ENCODE data around the gene SNAPC5.
"Not testable (repeated sequence)": the region's sequence is repeated elsewhere in the genome, so short reads cannot be mapped to it uniquely, and the experiment has no call there.

SNAPC5 gene

GRCh38 chr15:66474135-66474534, 23.4 kb downstream of the SNAPC5 start:
- Histone ChIP-seq H3K9ac (ENCODE audit: low read depth, low read length) (peak overlapping the region; percentile 62), H3K9me3 (ENCODE audit: insufficient read depth, low read depth, low read length) (no peaks in the 10 kb centered on the region), H3K27me3 (ENCODE audit: insufficient read depth, low read length) (no peaks in the 10 kb centered on the region), H3K36me3 (ENCODE audit: insufficient read depth, low read length) (no peaks in the 10 kb centered on the region), H3K4me1 (ENCODE audit: insufficient read depth, low read length) (peaks cover 74% of the 10 kb centered on the region), H3K4me3 (ENCODE audit: low read length) (peak overlapping the region; percentile 23; the same call in 1 of the 2 replicates), H3K27ac (ENCODE audit: low read depth, low read length) (peak overlapping the region; percentile 93)
- WGBS: 3% methylated on average over 2 of the region's 2 CpGs

DNA sequence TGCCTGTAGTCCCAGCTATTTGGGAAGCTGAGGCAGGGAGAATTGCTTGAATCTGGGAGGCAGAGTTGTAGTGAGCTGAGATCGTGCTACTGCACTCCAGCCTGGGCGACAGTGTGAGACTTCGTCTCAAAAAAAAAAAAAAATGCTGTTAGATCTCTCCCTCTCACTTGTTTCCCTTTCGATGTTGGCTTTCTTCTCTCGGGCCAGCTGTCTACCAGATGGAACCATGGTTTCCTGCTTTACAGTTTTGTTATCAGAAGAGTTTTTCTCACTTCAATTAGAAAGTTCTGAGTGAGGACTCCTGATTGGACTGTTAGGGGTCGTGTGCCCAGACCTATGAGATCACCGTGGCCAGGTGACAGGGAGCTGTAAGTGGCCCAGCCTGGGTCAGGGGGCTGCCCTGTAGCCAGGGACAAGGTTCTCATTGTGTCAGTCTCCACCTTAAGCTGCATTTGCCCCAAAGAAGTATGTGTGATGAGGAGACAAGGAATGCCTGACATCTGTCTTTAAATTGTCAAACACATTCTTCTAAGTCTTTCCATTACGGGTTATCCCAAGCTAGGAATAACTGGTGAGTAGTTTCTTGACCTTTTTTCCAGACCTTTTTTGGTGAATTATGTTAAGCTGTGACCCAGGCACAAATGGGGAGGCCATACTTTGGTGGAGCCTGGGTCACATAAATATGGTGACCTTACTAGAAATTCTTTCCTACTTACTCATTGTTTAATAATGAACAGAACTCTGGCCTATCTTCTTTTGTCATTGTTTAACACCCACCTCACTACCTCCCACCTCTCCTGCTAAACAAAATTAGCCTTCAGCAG, 25.2 kb downstream of the SNAPC5 start:
- H3K27ac ChIP-seq (ENCODE audit: low read depth, low read length): peak overlapping the region; percentile 93; the same call in 1 of the 2 replicates
- H3K9ac ChIP-seq (ENCODE audit: low read depth, low read length): no peak overlapping the region
- no peak overlapping the region for H3K4me3 ChIP-seq (ENCODE audit: low read length)
- peaks cover 74% of the 10 kb centered on the region for H3K4me1 ChIP-seq (ENCODE audit: insufficient read depth, low read length)
- H3K36me3 ChIP-seq (ENCODE audit: insufficient read depth, low read length): 0 out of 2 replicates have a peak, but pooled peaks cover 5% of the 10 kb centered on the region
- WGBS: 70% methylated on average over 8 of the region's 8 CpGs
- H3K9me3 ChIP-seq (ENCODE audit: insufficient read depth, low read depth, low read length): no peaks in the 10 kb centered on the region
- no peaks in the 10 kb centered on the region for H3K27me3 ChIP-seq (ENCODE audit: insufficient read depth, low read length)

DNA sequence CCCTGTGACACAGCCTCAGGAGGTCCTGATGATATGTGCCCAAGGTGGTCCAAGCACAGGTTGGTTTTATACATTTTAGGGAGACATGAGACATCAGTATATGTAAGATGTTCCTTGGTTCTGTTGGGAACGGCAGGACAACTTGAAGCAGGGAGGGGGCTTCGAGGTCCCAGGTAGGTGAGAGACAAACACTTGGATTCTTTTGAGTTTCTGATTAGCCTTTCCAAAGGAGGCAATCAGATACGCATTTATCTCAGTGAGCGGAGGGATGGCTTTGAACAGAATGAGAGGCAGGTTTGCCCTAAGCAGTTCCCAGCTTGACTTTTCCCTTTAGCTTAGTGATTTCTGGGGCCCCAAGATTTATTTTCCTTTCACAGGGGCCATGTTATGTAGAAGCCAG, 26.7 kb downstream of the SNAPC5 start:
- H3K4me3 ChIP-seq (ENCODE audit: low read length); H3K9ac ChIP-seq (ENCODE audit: low read depth, low read length); H3K27me3 ChIP-seq (ENCODE audit: insufficient read depth, low read length); H3K9me3 ChIP-seq (ENCODE audit: insufficient read depth, low read depth, low read length): not testable (repeated sequence)
- WGBS: 21% methylated on average over 4 of the region's 4 CpGs
- peaks cover 62% of the 10 kb centered on the region for H3K4me1 ChIP-seq (ENCODE audit: insufficient read depth, low read length)
- H3K36me3 ChIP-seq (ENCODE audit: insufficient read depth, low read length): peaks cover 12% of the 10 kb centered on the region; the same call in 1 of the 2 replicates
- peak overlapping the region; percentile 50; the same call in 1 of the 2 replicates for H3K27ac ChIP-seq (ENCODE audit: low read depth, low read length)

- H3K36me3 ChIP-seq (ENCODE audit: insufficient read depth, low read length): peaks cover 13% of the 10 kb centered on the region; the same call in 1 of the 2 replicates
- H3K4me1 ChIP-seq (ENCODE audit: insufficient read depth, low read length): peaks cover 39% of the 10 kb centered on the region
- not testable (repeated sequence) for H3K27ac ChIP-seq (ENCODE audit: low read depth, low read length); H3K4me3 ChIP-seq (ENCODE audit: low read length); H3K9ac ChIP-seq (ENCODE audit: low read depth, low read length); H3K27me3 ChIP-seq (ENCODE audit: insufficient read depth, low read length); H3K9me3 ChIP-seq (ENCODE audit: insufficient read depth, low read depth, low read length)
- over 99% methylated on average over 10 of the region's 11 CpGs for WGBS
Observed at GRCh38 chr15:66467162-66468040, 30.2 kb downstream of the SNAPC5 start.

- not testable (repeated sequence) for H3K27me3 ChIP-seq (ENCODE audit: insufficient read depth, low read length); H3K9ac ChIP-seq (ENCODE audit: low read depth, low read length); H3K4me3 ChIP-seq (ENCODE audit: low read length); H3K9me3 ChIP-seq (ENCODE audit: insufficient read depth, low read depth, low read length); H3K27ac ChIP-seq (ENCODE audit: low read depth, low read length)
- H3K36me3 ChIP-seq (ENCODE audit: insufficient read depth, low read length): peaks cover 13% of the 10 kb centered on the region; the same call in 1 of the 2 replicates
- WGBS: 100% methylated on average over 6 of the region's 6 CpGs
- peaks cover 29% of the 10 kb centered on the region for H3K4me1 ChIP-seq (ENCODE audit: insufficient read depth, low read length)
Observed at GRCh38 chr15:66465294-66465693, 32.3 kb downstream of the SNAPC5 start.

DNA sequence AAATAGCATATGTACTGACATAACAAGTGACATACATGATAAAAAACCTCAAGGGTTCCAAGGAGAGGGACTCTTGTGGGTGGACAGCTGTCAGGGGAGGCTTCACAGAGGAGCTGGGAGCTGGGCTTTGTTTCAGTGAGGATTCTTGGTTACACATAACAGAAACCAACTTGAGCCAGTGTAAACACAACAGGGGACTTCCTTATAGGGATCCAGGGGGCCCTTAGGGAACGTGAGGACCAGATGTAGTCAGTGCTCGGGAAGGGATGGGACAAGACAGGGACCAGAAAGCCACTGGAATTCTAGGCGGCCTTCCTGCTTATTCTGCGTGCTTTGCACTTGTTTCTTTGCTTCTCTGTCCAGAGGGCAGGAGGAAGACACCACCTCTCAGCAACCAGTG, 34.9 kb downstream of the SNAPC5 start:
- Histone ChIP-seq H3K4me1 (ENCODE audit: insufficient read depth, low read length) (peaks cover 20% of the 10 kb centered on the region), H3K9ac (ENCODE audit: low read depth, low read length) (no peak overlapping the region), H3K27ac (ENCODE audit: low read depth, low read length) (no peak overlapping the region), H3K4me3 (ENCODE audit: low read length) (no peak overlapping the region), H3K9me3 (ENCODE audit: insufficient read depth, low read depth, low read length) (peaks cover 8% of the 10 kb centered on the region; the same call in 1 of the 2 replicates), H3K27me3 (ENCODE audit: insufficient read depth, low read length) (no peaks in the 10 kb centered on the region), H3K36me3 (ENCODE audit: insufficient read depth, low read length) (peaks cover 8% of the 10 kb centered on the region)
- 67% methylated on average over 4 of the region's 4 CpGs for WGBS

GRCh38 chr15:66461917-66462316, 35.6 kb downstream of the SNAPC5 start:
- no peak overlapping the region for H3K4me3 ChIP-seq (ENCODE audit: low read length)
- no peak overlapping the region for H3K9ac ChIP-seq (ENCODE audit: low read depth, low read length)
- 89% methylated on average over 2 of the region's 2 CpGs for WGBS
- H3K27ac ChIP-seq (ENCODE audit: low read depth, low read length): no peak overlapping the region
- peaks cover 8% of the 10 kb centered on the region for H3K36me3 ChIP-seq (ENCODE audit: insufficient read depth, low read length)
- H3K9me3 ChIP-seq (ENCODE audit: insufficient read depth, low read depth, low read length): peaks cover 8% of the 10 kb centered on the region; the same call in 1 of the 2 replicates
- H3K27me3 ChIP-seq (ENCODE audit: insufficient read depth, low read length): no peaks in the 10 kb centered on the region
- peaks cover 20% of the 10 kb centered on the region for H3K4me1 ChIP-seq (ENCODE audit: insufficient read depth, low read length)

- WGBS: 94% methylated on average over 6 of the region's 6 CpGs
- H3K9me3 ChIP-seq (ENCODE audit: insufficient read depth, low read depth, low read length); H3K4me3 ChIP-seq (ENCODE audit: low read length); H3K27me3 ChIP-seq (ENCODE audit: insufficient read depth, low read length); H3K9ac ChIP-seq (ENCODE audit: low read depth, low read length); H3K36me3 ChIP-seq (ENCODE audit: insufficient read depth, low read length); H3K27ac ChIP-seq (ENCODE audit: low read depth, low read length): not testable (repeated sequence)
- H3K4me1 ChIP-seq (ENCODE audit: insufficient read depth, low read length): peaks cover 20% of the 10 kb centered on the region
Observed at GRCh38 chr15:66461294-66461693, 36.3 kb downstream of the SNAPC5 start.

GRCh38 chr15:66459818-66460615, 37.5 kb downstream of the SNAPC5 start:
- Histone ChIP-seq H3K27ac (ENCODE audit: low read depth, low read length) (no peak overlapping the region), H3K4me3 (ENCODE audit: low read length) (no peak overlapping the region), H3K27me3 (ENCODE audit: insufficient read depth, low read length) (no peaks in the 10 kb centered on the region), H3K9me3 (ENCODE audit: insufficient read depth, low read depth, low read length) (no peaks in the 10 kb centered on the region), H3K36me3 (ENCODE audit: insufficient read depth, low read length) (peaks cover 3% of the 10 kb centered on the region; the same call in 1 of the 2 replicates), H3K9ac (ENCODE audit: low read depth, low read length) (no peak overlapping the region), H3K4me1 (ENCODE audit: insufficient read depth, low read length) (peaks cover 20% of the 10 kb centered on the region)
- 92% methylated on average over 3 of the region's 3 CpGs for WGBS

DNA sequence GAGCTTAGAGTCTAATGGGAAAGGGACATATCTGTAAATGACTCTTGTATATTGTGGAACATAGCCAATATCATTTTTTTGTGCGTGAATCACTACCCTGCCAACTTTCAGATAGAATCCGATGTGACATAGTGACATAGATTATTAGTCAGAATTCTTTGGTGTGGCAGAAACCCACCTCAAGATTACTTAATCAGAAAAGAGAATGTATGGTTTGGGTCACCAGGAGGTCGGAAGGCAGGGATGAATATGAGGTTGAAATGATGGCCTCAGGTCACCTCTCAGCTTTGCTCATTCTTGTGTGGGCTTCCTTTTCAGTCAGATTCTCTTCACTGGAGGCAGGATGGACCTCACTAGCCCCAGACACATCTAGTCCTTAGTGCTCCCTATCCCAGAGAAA, 41.4 kb downstream of the SNAPC5 start:
- no peaks in the 10 kb centered on the region for H3K27me3 ChIP-seq (ENCODE audit: insufficient read depth, low read length)
- H3K36me3 ChIP-seq (ENCODE audit: insufficient read depth, low read length): peaks cover 16% of the 10 kb centered on the region
- no peak overlapping the region for H3K27ac ChIP-seq (ENCODE audit: low read depth, low read length)
- no peak overlapping the region for H3K4me3 ChIP-seq (ENCODE audit: low read length)
- 100% methylated on average over 3 of the region's 3 CpGs for WGBS
- H3K4me1 ChIP-seq (ENCODE audit: insufficient read depth, low read length): no peaks in the 10 kb centered on the region
- H3K9ac ChIP-seq (ENCODE audit: low read depth, low read length): no peak overlapping the region
- H3K9me3 ChIP-seq (ENCODE audit: insufficient read depth, low read depth, low read length): no peaks in the 10 kb centered on the region
